T-helper 1 cell treated with Interleukin-12 subunit alpha and Interleukin-12 subunit beta and Interleukin-4 antibody, amounts not matched to agents 30 μg/mL and 1 μg/mL, for 36 hours (primary cell): ENCODE data around the gene GRAMD1A.

Experiments
- H3K27ac Mint-ChIP-seq: one replicate; pipeline ENCODE4 v1.8.0; 2021; ENCODE audit warnings: mild to moderate bottlenecking, mixed read lengths
- H3K27me3 Mint-ChIP-seq: one replicate; pipeline ENCODE4 v1.8.0; 2021; ENCODE audit warnings: low read depth, mixed read lengths
- H3K36me3 Mint-ChIP-seq: one replicate; pipeline ENCODE4 v1.8.0; 2021; ENCODE audit warnings: low read depth, mixed read lengths
- H3K4me1 Mint-ChIP-seq: one replicate; pipeline ENCODE4 v1.8.0; 2021; ENCODE audit warnings: low read depth, mixed read lengths
- H3K4me3 Mint-ChIP-seq: one replicate; pipeline ENCODE4 v1.8.0; 2021; ENCODE audit warnings: mild to moderate bottlenecking, moderate library complexity, mixed read lengths
- H3K9me3 Mint-ChIP-seq: one replicate; pipeline ENCODE4 v1.8.0; 2021; ENCODE audit warnings: mixed read lengths

The GRAMD1A gene

DNA sequence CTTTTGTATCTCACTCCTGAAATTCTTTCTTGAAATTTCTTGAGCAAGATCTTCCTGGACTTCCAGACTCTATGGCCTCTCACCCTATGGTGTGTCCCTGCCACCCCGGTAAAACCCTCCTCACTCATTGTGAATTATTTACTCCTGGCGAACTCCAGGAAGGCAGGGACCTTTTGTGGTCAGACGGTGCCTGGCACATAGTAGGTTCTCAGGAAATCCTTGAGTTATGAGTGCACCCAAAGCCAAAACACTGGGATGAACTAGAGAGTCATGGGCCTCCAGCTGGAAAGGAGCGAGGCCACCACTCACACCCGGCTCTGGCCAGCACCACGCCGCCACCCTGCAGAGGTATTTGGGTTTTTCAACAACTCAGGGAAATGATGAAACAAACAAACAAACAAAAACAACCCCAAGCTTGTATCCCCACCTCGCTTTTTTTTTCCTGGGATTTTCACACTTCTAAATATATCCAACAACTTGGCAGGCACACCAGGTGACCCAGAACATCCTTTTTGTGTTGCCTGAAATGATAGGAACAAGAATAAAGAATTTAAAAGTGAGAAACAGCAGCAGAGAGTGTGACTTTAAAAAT is 52.6 kb downstream of the GRAMD1A start:
- no peaks in the 10 kb centered on the region for H3K9me3 Mint-ChIP-seq
- no peaks in the 10 kb centered on the region for H3K4me1 Mint-ChIP-seq
- no peaks in the 10 kb centered on the region for H3K36me3 Mint-ChIP-seq
- H3K4me3 Mint-ChIP-seq: no peak overlapping the region
- H3K27ac Mint-ChIP-seq: no peak overlapping the region
- H3K27me3 Mint-ChIP-seq: peaks cover 4% of the 10 kb centered on the region

DNA sequence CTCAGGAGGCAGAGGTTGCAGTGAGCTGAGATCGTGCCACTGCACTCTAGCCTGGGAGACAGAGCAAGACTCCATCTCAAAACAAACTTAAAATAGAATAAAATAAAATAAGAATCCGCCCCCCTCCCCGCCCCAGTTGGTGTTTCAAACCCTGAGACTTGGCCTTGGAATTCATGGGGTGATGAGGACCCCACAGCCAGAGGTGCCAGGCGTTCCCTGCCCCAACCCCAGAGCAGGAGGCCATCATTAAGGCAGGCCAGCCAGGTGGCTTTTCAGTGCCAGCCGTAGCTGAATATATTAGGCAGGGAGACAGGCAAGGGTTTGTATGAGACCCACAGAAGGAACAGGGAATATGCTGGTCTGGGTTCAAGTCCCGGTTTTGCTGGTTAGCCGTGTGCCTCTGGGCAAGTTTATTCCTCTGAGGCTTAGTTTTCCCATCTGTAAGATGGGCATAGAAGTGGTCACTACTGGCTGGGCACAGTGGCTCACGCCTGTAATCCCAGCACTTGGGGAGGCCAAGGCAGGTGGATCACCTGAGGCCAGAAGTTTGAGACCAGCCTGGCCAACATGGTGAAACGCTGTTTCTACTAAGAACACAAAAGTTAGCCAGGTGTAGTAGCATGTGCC is 53.7 kb downstream of the GRAMD1A start:
- Mint-ChIP-seq H3K4me3 (no peak overlapping the region), H3K27ac (no peak overlapping the region), H3K36me3 (no peaks in the 10 kb centered on the region), H3K4me1 (no peaks in the 10 kb centered on the region), H3K9me3 (no peaks in the 10 kb centered on the region), H3K27me3 (peaks cover 4% of the 10 kb centered on the region)

DNA sequence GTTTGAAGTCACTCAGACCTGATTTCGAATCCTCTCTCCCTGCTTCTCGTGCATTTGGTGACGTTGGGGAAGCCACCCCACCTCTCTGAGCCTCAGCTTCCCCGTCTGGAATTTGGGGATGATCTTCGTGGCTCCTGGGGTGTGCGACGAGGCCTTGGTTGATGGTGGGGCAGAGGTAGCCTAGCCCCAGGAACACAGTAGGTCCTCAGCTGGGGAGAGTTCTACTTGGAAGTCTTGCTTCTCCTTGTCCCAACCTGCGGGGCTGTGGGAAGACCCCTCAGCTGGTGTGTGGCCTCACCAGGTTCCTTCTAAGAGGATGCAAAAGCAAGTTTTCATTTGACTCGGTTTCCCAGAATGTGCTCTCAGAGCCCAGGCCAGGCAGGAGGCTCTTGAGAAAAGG is 54.5 kb downstream of the GRAMD1A start:
- Mint-ChIP-seq H3K27ac (no peak overlapping the region), H3K4me3 (no peak overlapping the region), H3K4me1 (no peaks in the 10 kb centered on the region), H3K9me3 (no peaks in the 10 kb centered on the region), H3K36me3 (no peaks in the 10 kb centered on the region), H3K27me3 (peaks cover 4% of the 10 kb centered on the region)

DNA sequence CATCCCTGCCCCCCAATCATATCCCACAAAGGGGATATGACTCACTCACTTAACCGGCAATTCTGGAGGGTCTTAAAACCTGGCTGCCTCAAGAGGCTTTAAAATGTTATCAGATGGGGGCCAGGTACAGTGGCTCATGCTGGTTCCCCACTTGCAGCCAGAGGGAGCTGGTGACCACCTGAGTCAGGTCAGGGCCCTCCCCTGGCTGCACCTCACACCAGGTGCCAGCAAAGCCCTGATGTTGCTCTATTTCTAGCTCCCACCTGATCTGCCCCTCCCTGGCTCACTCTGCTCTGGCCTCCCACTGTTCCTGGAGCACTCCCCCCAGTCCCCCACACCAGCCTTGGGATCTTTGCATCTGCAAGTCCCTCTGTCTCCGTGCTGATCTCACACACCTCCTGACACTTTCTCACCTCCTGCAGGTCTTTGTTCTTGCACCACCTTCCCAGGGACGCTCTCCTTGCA is 55.6 kb downstream of the GRAMD1A start:
- no peaks in the 10 kb centered on the region for H3K36me3 Mint-ChIP-seq
- no peaks in the 10 kb centered on the region for H3K9me3 Mint-ChIP-seq
- H3K4me1 Mint-ChIP-seq: no peaks in the 10 kb centered on the region
- H3K4me3 Mint-ChIP-seq: no peak overlapping the region
- no peak overlapping the region for H3K27ac Mint-ChIP-seq
- H3K27me3 Mint-ChIP-seq: peaks cover 4% of the 10 kb centered on the region

DNA sequence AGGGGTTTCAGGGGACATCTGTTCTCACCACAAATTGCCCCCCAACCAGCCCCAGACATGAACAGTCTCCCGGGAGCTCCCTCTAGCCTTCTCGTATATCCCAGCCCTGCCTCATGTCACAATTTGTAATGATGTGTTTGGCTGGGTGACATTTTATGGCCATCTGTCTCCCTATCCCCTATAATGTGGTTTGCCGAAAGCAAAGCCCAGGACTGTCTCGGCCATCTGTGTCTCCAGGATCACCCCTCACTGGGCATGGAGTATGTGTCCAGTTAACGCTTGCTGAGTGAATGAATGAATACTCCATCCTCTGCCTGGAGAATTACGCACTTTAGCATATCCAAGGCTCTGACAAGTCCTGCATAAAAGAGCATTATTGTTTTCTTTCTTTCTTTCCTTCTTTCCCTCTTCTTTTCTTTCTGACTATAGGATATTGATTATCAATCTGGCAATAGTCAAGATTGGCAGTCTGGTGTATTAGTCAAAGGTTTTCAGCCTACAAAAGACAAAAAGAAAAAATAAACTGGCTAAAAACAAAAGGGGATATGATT is 56.5 kb downstream of the GRAMD1A start:
- Mint-ChIP-seq H3K36me3 (no peaks in the 10 kb centered on the region), H3K9me3 (no peaks in the 10 kb centered on the region), H3K27me3 (peaks cover 4% of the 10 kb centered on the region)

DNA sequence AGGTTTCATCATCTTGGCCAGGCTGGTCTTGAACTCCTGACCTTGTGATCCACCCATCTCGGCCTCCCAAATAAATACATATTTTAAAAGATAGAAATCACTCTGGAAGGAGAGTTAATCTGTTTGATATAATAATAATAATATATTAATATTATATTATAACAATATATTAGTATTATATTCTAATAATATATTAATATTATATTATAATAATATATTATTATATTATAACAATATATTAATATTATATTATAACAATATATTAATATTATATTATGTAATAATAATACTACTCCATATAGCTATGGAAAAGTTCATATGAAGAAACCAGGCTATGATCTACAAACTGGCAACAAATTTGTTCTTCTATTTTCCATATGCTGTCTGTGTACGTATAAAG is 58.2 kb downstream of the GRAMD1A start:
- Mint-ChIP-seq H3K4me1 (no peaks in the 10 kb centered on the region), H3K36me3 (no peaks in the 10 kb centered on the region), H3K9me3 (no peaks in the 10 kb centered on the region), H3K27ac (no peak overlapping the region), H3K27me3 (peaks cover 4% of the 10 kb centered on the region), H3K4me3 (no peak overlapping the region)

More for the DNA sequence above, 56.5 kb downstream of the GRAMD1A start:
- no peak overlapping the region for H3K4me3 Mint-ChIP-seq
- H3K4me1 Mint-ChIP-seq: no peaks in the 10 kb centered on the region
- no peak overlapping the region for H3K27ac Mint-ChIP-seq

DNA sequence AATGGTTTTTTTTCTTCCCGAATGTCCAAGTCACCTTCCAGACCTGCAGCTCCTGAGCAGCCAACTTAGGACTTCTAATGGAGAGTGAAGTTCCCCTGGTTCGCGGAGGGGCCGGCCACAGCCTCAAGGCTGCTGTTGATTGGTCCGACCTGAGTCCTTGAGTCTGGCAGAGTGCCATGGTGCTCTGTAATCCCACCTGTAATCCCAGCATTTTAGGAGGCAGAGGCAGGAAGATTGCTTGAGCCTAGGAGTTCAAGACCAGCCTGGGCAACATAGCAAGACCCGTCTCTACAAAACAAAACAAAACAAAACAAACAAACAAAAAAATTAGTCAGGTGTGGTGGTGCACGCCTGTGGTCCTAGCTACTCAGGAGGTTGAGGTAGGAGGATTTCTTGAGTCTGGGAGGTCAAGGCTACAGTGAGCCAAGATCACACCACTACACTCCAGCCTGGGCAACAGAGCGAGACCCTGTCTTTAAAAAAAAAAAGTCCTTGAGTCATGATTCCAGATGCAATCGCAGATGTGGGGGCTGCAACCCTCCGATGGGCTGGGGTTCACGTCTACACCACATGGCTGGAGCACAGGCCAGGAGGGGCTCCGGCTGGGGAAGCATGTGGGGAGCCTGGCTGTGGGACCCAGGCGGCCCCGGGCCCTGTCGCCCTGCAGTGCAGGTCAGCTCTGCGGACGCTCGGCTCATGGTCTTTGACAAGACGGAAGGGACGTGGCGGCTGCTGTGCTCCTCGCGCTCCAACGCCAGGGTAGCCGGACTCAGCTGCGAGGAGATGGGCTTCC is 59.1 kb downstream of the GRAMD1A start:
- Mint-ChIP-seq H3K4me1 (no peaks in the 10 kb centered on the region), H3K27ac (no peak overlapping the region), H3K27me3 (peaks cover 8% of the 10 kb centered on the region), H3K4me3 (no peak overlapping the region), H3K9me3 (no peaks in the 10 kb centered on the region), H3K36me3 (no peaks in the 10 kb centered on the region)

DNA sequence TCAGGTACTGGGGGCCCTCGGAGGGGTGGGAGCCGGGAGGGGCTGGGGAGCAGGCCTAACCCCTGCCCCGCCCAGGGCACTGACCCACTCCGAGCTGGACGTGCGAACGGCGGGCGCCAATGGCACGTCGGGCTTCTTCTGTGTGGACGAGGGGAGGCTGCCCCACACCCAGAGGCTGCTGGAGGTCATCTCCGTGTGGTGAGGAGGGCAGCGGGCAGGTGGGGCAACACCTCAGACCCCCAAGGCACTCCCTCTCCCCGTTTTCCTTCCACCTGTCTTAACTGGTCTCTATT is 59.6 kb downstream of the GRAMD1A start:
- Mint-ChIP-seq H3K27ac (no peak overlapping the region), H3K4me3 (no peak overlapping the region), H3K27me3 (peaks cover 8% of the 10 kb centered on the region), H3K9me3 (no peaks in the 10 kb centered on the region), H3K4me1 (no peaks in the 10 kb centered on the region), H3K36me3 (no peaks in the 10 kb centered on the region)

DNA sequence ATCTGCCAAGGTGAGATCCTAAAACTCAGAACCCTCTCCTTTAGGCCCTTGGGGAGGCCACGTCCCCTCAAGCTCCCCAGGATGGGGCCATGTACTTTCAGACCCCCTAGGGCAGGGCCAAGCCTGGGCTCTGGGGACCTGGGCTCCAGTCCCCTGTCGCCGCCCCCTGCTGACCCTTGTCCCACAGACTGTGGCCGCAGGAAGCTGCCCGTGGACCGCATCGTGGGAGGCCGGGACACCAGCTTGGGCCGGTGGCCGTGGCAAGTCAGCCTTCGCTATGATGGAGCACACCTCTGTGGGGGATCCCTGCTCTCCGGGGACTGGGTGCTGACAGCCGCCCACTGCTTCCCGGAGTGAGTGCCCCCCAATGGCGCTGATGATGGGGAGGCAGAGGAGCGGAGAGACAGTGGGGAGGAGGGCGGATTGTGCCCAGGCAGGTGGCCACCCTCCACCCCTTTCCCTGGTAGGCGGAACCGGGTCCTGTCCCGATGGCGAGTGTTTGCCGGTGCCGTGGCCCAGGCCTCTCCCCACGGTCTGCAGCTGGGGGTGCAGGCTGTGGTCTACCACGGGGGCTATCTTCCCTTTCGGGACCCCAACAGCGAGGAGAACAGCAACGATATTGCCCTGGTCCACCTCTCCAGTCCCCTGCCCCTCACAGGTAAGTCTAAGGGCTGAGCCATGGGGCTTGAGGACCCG is 60.2 kb downstream of the GRAMD1A start:
- Mint-ChIP-seq H3K27ac (no peak overlapping the region), H3K27me3 (peaks cover 8% of the 10 kb centered on the region), H3K4me1 (no peaks in the 10 kb centered on the region), H3K9me3 (no peaks in the 10 kb centered on the region), H3K36me3 (no peaks in the 10 kb centered on the region), H3K4me3 (no peak overlapping the region)

DNA sequence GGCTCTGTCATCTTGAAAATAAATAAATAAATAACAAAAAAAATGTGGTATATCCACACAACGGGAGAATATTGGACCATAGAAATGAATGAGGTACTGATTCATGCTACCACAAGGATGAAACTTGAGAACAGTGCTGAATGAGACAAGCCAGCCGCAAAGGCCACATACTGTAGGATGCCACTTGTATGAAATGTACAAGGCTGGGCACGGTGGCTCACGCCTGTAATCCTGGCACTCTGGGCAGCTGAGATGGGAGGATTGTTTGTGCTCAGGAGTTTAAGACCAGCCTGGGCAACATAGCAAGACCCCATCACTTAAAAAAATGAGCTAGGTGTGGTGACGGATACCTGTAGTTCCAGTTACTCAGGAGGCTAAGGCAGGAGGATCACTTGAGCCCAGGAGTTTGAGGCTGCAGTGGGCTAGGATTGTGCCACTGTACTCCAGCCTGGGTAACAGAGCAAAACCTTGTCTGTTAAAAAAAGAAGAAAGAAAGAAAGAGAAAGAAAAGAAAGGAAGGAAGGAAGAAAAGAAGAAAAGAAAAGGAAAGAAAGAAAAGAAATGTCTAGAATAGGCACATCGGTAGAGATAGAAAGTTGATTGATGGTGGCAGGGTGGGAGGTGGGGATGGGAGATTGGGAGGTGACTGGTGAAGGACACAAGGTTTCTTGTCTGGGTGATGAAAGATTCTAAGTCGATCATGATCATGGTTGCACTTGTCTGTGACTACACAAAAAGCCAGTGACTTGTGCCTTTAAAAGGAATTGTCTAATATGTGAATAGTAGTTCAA is 61.7 kb downstream of the GRAMD1A start:
- Mint-ChIP-seq H3K4me1 (peaks cover 3% of the 10 kb centered on the region), H3K9me3 (no peaks in the 10 kb centered on the region), H3K36me3 (no peaks in the 10 kb centered on the region), H3K27ac (peak overlapping the region; percentile 31), H3K4me3 (no peak overlapping the region), H3K27me3 (peaks cover 4% of the 10 kb centered on the region)

DNA sequence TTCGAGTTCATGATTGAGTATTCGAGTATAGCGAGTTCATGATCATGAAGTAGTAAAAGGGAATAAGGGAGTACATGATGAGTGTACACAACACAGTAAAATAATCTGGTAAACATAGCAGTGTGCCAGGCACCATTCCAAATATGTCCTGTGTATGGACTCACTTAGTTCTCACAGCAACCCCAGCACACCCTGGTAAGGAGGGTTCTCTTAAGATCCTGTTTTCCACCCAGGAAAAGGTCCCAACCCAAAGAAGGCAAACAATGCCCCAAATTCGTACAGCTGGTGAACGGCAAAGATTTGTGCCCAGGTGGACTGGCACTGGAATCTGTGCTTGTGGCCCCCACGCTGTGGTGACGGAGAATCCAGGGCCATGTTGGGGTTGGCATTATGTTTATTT is 62.8 kb downstream of the GRAMD1A start:
- H3K9me3 Mint-ChIP-seq: no peaks in the 10 kb centered on the region
- peaks cover 4% of the 10 kb centered on the region for H3K27me3 Mint-ChIP-seq
- H3K4me3 Mint-ChIP-seq: no peak overlapping the region
- H3K27ac Mint-ChIP-seq: no peak overlapping the region
- peaks cover 7% of the 10 kb centered on the region for H3K4me1 Mint-ChIP-seq
- H3K36me3 Mint-ChIP-seq: no peaks in the 10 kb centered on the region

DNA sequence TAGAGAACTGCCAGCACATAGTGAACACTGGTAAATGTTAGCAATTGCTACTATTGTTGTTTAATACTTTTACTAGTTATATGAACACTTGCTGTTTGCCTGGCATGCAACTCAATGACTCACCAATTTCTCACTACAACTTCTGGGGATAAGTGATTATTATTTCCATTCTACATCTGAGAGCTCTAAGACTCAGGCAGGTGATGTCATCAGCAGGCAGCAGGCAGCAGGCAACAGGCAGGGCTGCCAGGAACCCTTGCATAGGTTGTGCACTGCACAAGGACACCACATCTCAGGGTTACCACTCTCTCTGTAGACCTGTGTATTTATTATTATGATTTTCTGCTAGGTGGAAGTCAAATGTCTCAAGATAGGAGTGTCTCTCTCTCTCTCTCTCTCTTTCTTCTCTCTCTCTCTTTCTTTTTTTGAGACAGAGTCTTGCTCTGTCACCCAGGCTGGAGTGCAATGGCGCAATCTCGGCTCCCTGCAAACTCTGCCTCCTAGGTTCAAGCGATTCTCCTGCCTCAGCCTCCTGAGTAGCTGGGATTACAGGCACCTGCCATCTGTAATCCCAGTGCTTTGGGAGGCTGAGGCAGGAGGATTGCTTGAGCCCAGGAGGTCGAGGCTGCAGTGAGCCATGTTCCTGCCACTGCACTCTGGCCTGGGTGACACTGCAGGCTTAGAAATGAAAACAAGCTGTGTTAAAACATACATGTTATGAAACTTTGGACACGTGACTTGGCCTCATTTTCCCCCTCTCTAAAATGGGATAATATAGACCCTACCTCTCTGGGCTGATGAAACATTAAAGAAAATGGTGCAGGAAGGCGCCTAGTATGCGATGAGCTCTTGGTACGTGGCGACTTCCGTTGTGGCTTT is 64.1 kb downstream of the GRAMD1A start:
- no peak overlapping the region for H3K27ac Mint-ChIP-seq
- no peak overlapping the region for H3K4me3 Mint-ChIP-seq
- H3K9me3 Mint-ChIP-seq: no peaks in the 10 kb centered on the region

DNA sequence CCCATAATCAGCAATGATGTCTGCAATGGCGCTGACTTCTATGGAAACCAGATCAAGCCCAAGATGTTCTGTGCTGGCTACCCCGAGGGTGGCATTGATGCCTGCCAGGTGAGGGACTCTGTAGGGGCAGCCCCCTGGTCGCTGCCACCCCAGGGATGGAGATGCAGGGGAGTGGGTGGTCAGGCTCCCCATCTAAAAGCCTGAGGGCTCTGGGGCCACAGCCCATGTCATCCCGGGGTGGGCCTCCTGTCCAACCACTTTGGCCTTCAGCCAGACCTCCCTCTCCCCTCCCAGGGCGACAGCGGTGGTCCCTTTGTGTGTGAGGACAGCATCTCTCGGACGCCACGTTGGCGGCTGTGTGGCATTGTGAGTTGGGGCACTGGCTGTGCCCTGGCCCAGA is 65.5 kb downstream of the GRAMD1A start:
- Mint-ChIP-seq H3K4me1 (peaks cover 7% of the 10 kb centered on the region), H3K36me3 (no peaks in the 10 kb centered on the region), H3K4me3 (no peak overlapping the region), H3K27ac (no peak overlapping the region), H3K27me3 (peaks cover 8% of the 10 kb centered on the region), H3K9me3 (no peaks in the 10 kb centered on the region)

More for the DNA sequence above, 64.1 kb downstream of the GRAMD1A start:
- no peaks in the 10 kb centered on the region for H3K36me3 Mint-ChIP-seq
- H3K27me3 Mint-ChIP-seq: peaks cover 5% of the 10 kb centered on the region
- peaks cover 7% of the 10 kb centered on the region for H3K4me1 Mint-ChIP-seq
